Dermis blood vessel endothelial cell (primary cell): Measurements from ENCODE around the gene ARMS2. TPM values are rescaled to one million over a fixed set of nuclear protein-coding genes. Genes with fewer than 3 reads are reported as not detected.

Source experiments
- DNase-seq: peaks from one replicate; pipeline ENCODE4 v3.0.0; 2010
- total RNA-seq: library from RNA; depleted of rRNA; stranded (reverse); fragments of >200 nt; gene quantifications from 2 replicates; pipeline ENCODE4 v1.2.3, GENCODE V29; 2014

ARMS2 gene
- total RNA-seq, 1 donor from 2014 or later = not detected

DNA sequence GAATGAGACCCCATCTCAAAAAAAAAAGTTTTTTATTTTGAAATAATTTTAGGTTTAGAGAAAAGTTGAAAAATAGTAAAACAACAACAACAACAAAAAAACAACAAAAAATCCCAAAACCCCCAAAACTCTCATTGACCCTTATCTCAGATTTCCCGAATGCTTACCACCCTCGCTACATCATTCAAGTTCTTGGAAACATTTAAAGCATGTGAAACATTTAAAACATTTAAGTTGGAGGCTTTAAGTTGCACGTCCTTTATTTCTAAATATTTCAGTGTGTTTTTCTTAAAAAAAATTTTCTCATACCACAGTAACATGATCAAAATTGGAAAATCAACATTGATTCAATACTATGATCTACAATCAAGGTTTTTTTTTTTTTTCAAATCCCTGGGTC, 382 bp upstream of the ARMS2 start:
- DNase-seq = no peak

DNA sequence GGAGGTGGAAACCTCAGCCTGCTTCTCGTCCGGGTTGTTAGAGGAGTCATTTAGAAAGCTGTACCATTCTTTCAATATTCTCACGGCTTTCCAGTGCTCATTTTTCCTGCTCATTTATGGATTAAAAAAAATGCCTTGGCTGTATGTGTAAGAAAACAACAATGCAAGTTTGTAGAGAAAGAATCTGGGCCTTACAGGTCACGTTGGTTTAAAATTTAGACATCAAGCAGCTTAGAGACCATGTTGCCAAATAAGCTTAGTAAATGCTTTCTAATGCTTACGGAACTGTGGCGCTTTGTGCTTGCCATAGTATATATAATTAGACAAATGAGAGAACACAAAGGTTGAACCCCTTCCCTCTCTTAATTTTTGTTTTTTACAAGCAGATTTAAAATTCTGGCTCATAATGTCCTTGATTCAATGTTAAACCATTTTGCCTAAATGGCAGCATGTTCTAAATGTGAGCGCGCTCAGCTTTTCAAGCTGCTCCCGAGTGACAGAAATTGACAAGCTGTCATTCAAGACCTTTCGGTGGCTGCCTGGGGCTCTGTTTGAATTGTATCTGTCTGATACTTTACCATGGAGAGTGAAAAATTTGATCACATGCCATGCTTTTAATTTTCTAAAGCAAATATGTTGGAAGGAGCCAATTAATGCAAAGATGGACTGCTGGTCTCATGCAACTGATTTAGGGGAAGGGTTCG, 1.1 kb downstream of the ARMS2 start:
- DNase-seq = no peak

DNA sequence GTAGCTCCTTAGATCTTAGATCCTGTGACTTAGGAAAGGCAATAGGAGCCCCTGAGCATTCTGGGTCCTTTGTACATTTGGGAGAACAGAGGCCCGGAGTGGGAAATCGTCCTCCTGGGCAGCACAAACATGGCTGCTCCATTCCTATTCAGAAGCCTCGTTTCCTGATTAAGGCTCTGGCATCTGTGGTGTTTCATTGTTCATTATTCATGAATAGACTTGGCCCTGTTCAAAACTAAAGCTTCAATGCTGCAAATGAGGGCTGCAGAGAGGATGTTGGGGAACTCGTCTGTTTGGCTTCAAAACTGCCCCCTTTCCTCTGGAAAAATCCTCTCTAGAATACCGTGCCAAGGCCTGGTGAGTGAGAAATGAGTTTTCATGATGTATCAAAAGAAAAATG, 3.5 kb downstream of the ARMS2 start:
- peak; percentile 57 for DNase-seq

GRCh38 chr10:122458693-122459092, 4.2 kb downstream of the ARMS2 start:
- no peak for DNase-seq

DNA sequence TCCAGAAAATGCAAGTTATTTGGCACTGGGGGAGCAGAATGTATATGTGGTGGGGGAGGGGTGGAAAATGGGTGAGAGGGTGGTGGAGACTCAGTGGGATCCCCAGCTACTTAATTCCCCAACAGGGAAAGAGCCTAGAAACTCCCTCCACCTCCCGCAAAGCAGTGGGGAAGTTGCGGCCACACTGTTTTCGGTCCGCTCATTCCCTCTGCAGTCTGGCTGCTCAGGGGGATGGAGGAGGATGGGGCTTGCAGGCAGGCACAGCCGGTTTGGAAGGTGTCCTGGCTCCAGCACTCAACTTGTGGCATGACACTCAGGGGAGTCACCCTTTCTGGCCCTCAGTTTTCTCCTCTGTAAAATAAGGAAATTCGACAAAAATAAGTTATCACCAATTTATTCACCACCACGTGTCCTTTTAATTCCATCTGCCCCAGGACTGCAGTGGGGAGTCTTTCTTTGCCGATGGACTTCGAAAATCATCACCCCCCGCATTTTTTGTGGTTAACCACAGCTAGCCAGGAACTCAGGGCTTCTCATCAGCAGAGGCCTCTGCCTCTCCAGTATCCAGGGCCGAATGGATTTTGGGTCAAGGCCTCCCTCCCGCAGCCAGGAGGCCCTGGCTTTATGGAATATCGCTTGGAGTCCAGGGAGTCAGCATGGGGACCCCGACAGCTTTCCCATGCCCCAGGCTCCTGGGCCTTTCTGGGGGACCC, 5.3 kb downstream of the ARMS2 start:
- no peak for DNase-seq

GRCh38 chr10:122460891-122461293, 6.4 kb downstream of the ARMS2 start:
- no peak for DNase-seq

DNA sequence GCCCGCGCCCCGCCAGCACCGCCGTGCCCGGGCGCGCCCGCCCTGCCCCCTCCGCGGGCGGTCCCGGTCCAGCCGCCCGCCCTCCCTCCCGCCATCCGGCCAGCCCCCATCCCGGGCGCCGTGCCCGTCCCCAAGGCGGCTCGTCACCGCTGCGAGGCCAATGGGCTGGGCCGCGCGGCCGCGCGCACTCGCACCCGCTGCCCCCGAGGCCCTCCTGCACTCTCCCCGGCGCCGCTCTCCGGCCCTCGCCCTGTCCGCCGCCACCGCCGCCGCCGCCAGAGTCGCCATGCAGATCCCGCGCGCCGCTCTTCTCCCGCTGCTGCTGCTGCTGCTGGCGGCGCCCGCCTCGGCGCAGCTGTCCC, 6.9 kb downstream of the ARMS2 start, which contains the start of gene HTRA1:
Gene HTRA1, plus strand, starts transcription at position 187 of the 362 bp plus-strand sequence. Its CDS starts 100 bp downstream, at position 287.
- DNase-seq = peak; percentile 73

GRCh38 chr10:122461729-122462532, 7.5 kb downstream of the ARMS2 start:
- DNase-seq = peak; percentile 52

- peak; percentile 47 for DNase-seq
Observed at GRCh38 chr10:122462533-122463465, 8.3 kb downstream of the ARMS2 start.

DNA sequence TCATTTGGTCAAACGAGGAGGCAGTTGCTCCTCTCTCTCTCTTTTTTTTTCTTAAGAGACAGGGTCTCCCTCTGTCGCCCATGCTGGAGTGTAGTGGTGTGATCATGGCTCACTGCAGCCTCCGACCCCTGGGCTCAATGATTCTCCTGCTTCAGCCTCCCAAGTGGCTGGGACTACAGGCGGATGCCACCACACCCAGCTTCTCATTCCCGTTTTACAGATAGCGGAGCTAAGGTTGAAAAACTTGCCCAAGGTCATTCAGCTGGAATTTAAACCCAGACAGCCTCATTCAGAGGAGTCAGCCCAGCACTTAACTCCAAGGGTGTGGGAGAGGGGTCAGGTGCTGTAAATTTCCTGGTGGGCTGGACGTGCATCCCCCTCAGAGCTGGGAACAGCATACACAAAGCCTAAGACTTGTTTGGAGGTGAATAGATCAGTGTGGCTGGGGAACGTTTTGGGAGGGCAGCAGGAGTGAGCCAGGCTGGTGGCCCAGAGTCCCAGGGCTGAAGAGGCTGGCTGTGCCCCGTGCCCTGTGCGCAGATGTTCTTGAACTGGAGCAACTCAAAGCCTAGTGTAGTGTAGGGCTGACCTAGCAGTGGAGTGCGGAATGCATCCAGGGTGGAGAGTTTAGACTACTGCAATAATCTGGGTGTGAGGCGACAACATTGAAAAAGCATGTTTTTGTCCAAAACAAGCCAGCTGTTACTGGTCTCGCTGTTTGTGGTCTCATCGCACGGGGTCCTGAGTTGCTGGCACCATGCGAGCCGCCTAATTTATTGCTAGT, 9.2 kb downstream of the ARMS2 start:
- no peak for DNase-seq

GRCh38 chr10:122464250-122464510, 9.7 kb downstream of the ARMS2 start:
- no peak for DNase-seq

DNA sequence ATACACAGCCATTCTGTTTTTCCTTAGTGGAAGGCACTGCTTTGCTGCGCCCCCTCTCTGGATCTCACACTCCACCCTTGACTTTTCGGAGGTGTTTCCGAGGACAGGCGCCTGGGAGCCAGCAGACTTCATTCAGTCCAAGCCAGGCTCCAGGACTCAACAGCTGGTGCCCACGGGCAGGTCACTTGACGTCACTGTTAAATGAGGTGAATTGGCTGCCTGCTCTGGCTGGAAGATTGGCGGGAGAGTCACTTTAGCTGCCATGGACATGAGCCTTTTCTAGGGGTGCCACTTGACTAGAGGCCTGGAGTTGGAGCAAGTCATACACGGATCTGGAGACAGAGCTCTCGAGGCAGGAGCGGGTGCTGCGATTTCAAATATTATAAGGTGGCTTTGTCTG, 10.1 kb downstream of the ARMS2 start:
- no peak for DNase-seq

- no peak for DNase-seq
Observed at GRCh38 chr10:122465401-122466040, 11.1 kb downstream of the ARMS2 start.

DNA sequence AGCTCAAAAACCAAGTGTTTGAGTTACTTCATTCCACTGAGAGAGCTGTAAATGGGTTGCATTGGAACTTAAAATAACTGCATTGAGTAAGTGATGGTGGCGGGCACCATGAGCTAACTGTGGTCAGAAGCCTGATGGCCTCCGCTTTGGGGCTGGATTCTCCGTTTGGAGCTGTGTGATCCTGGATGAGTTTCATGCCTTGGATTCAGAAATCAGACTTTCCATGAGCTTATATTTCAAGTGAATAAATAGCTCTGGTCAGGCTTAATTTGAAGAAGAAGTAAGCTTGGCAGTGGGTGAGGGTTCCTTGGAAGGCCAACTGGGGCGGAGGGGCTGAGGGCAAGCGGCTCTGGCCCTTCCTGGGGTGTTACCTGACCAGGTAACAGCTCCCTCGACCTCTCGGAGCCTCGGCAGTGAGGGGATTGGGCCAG, 12.5 kb downstream of the ARMS2 start:
- no peak for DNase-seq

DNA sequence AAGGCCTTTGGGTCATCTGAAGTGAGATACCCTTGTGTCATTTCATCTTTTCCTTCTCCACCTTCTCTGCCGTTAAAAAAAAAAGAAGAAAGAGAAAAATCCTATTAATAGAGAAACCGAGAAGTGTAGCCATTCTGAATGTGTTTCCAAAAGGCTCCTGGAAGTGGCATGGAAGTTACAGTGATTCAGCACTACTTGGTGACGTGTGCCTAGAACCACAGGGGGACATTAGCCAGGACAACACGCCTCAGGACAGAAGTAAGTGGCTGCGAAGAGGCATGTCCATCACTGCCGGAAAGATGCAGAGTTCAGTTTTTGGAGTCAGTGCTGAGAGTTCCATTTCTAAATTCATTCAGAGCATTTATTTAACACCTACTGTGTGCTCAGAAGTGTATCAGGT, 13.2 kb downstream of the ARMS2 start:
- DNase-seq = no peak

DNA sequence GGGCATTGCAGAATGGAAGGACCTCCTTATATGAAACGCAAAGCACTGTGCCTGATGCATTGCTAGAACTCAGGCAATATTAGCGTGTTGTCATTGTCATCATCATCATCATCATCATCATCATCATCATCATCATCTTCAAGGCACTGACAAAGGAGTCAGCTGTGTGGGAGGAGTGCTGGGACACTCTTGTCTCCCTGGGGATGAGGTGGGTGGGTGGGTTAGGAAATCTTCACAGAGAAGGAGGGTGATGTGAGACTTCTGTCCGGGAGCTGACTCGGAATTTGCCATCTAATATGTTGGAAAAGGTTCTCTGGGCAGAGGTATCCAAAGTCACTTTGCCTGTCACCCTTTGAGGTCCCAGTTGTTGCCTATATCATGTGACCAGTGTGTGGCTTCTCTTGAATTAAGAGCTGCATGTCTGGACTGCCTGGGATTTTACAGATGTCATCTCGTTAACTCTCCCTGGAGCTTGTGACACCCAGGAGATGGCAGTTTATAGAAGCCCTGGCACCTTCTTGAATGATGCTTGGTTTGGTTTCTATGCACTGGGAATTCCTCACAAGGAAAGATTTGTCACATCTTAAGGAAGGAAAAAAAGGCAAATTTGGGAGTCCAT, 14.0 kb downstream of the ARMS2 start:
- no peak for DNase-seq

DNA sequence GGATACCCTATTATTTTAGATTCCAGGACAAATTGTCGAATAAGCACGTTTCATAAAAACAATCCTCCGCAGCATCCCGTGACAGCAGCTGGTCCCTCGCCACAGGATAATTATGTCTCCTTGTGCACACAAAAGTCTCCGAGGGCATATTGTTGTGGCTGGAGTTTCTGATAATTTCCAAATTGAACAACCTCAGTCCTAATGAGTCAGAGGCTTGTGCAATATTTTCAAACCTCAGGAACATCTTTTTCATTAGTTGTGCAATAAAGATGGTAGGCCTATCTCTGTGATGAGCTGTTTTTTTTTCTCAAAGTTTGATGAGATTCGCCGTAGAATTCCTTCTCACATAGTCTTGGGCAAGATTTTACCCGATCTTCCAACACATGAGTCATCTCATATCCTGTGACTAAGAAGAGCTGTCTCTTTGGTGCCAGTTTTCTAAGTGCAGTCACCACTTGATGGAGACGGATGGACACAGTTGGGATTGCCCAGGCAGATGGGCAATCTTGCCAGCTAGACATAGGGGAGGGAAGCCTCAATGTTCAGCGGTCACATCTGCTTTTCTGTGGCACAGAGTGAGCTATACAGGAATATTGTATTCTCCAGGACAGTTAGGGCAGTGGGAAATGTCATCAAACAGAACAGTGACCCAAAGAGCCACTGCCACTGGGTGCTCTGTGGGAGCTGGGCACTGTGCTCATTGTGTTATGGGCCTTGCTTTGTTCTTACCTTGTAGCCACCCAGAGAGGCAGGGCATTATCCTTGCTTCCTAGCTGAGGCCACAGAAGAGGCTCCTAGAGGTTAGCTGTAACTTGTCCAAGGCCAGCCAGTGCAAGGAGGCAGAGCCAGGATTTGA, 14.7 kb downstream of the ARMS2 start:
- DNase-seq = peak; percentile 75

DNA sequence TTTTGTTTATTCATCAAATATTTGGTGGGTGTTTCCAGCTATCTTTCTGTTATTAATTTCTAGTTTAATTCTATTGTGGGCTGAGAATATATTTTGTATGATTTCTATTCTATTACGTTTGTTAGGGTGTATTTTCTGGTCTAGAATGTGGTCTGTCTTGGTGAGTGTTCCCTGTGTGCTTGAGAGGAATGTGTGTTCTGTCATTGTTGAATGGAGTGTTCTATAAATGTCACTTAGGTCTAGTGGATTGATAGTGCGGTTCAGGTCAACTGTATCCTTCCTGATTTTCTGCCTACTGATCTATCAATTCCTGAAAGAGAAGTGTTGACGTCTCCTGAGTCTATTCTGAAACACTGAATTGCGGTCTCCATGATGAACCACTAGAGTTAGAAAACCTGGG, 15.4 kb downstream of the ARMS2 start:
- no peak for DNase-seq

DNA sequence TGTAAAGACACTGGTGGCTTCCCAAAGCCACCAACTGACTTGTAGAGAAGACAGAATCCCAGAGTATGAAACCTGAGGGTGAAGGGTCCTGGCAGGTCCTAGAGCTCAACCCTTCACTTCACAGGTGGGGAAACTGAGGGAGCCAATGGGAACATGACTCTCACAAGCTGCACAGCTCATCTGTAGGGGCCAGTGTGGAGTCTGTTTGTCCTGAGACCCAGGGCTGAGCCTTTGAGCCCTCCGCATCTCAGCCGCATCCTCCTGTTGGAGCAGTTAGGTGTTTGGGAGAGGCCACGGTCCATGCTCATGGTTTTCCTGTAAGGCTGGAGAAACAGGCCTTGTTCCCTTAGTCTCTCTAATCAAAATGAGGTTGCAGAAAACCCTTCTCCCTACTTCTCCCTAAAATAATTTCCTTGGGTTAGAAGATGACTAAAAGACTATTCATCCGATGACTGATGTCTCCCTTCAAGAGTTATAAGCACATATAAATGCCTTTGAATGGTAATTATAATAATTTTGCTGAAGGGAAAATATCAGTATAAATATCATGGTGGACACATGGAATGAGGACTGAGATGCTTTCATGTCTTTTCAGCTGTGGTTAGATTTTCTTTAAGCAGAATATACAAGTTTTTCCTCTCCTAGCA, 17.2 kb downstream of the ARMS2 start:
- no peak for DNase-seq
